A673 (cell line): ENCODE results near the gene MT1H. TPM values are rescaled to one million over a fixed set of nuclear protein-coding genes. Genes with fewer than 3 reads are reported as not detected.

Experiments used
- BruUV-seq: library from RNA; stranded (reverse); fragments of 400-500 nt; replicated peaks from 2 replicates; lab custom pipeline; 2021; lab: Mats Ljungman, UMichigan
- CTCF ChIA-PET: fragments of 300-600 bp; sonication (Branson Sonifier 250); formaldehyde crosslinking; loops from one replicate; lab custom pipeline; 2022; ENCODE audit warnings: antibody characterized with exemption; lab: Charles Lee
- POLR2A ChIA-PET: fragments of 300-600 bp; sonication (Branson Sonifier 250); formaldehyde crosslinking; loops from one replicate; lab custom pipeline; 2022; ENCODE audit warnings: antibody characterized with exemption; ENCODE audit not compliant: low non-redundant PET; lab: Charles Lee
- DNase-seq: peaks from one replicate; pipeline ENCODE4 v3.0.0-alpha.2; 2015; ENCODE audit warnings: low spot score
- H3K27ac ChIP-seq: fragments of 200-600 bp; sonication (generic); 2 replicates; pipeline ENCODE4 v1.5.1; 2016; ENCODE audit warnings: mixed run types, low read depth, mild to moderate bottlenecking, mixed read lengths, antibody characterized with exemption, low read length; ENCODE audit not compliant: poor library complexity, severe bottlenecking
- H3K27me3 ChIP-seq: fragments of 200-600 bp; sonication (generic); replicated peaks from 2 replicates; pipeline ENCODE4 v1.6.1; 2017; ENCODE audit warnings: mixed run types, low read depth, mild to moderate bottlenecking, mixed read lengths, antibody characterized with exemption, low read length; ENCODE audit not compliant: insufficient read depth, poor library complexity
- H3K36me3 ChIP-seq: fragments of 200-600 bp; sonication (generic); 2 replicates; pipeline ENCODE4 v1.6.1; 2016; ENCODE audit warnings: mixed run types, mild to moderate bottlenecking, mixed read lengths, antibody characterized with exemption, low read length; ENCODE audit not compliant: insufficient read depth, poor library complexity, severe bottlenecking
- H3K4me1 ChIP-seq: fragments of 200-600 bp; sonication (generic); 2 replicates; pipeline ENCODE4 v1.6.1; 2017; ENCODE audit warnings: mixed run types, mild to moderate bottlenecking, mixed read lengths, antibody characterized with exemption, low read length; ENCODE audit not compliant: insufficient read depth, poor library complexity, severe bottlenecking
- H3K4me3 ChIP-seq: fragments of 200-600 bp; sonication (generic); 2 replicates; pipeline ENCODE4 v1.5.1; 2016; ENCODE audit warnings: low read depth, mixed run types, mild to moderate bottlenecking, mixed read lengths, low read length; ENCODE audit not compliant: poor library complexity, severe bottlenecking
- H3K9me3 ChIP-seq: fragments of 200-600 bp; sonication (generic); 2 replicates; pipeline ENCODE4 v1.6.1; 2016; ENCODE audit warnings: mixed run types, low read depth, mild to moderate bottlenecking, mixed read lengths, antibody characterized with exemption, low read length; ENCODE audit not compliant: poor library complexity, severe bottlenecking
- EZH2 ChIP-seq: fragments of 200-600 bp; sonication (generic); IDR thresholded peaks from 2 replicates; pipeline ENCODE4 v1.6.1; 2017; ENCODE audit warnings: borderline replicate concordance, low read depth, mild to moderate bottlenecking, mixed read lengths, antibody characterized with exemption, low read length; ENCODE audit not compliant: poor library complexity, severe bottlenecking
- intact Hi-C: fragments of 100-400 bp; cut with micrococcal nuclease; formaldehyde crosslinking; loops from one replicate; pipeline ENCODE4 v1.10.0; 2022; ENCODE audit not compliant: unreplicated experiment
- total RNA-seq: library from RNA; stranded (reverse); gene quantifications from 2 replicates; pipeline ENCODE4 v1.2.3, GENCODE V29; 2021
- TF ChIP-seq, protein P1 (sequence below): fragments of 300-800, 200-600 bp; sonication (generic); conservative IDR thresholded peaks from 2 replicates; pipeline ENCODE4 v1.5.1; 2017; ENCODE audit warnings: low read depth, mild to moderate bottlenecking, antibody characterized with exemption, low read length, moderate library complexity, mixed read lengths

The MT1H gene
- total RNA-seq, 1 experiment from 2014 or later: 2.4 TPM

DNA sequence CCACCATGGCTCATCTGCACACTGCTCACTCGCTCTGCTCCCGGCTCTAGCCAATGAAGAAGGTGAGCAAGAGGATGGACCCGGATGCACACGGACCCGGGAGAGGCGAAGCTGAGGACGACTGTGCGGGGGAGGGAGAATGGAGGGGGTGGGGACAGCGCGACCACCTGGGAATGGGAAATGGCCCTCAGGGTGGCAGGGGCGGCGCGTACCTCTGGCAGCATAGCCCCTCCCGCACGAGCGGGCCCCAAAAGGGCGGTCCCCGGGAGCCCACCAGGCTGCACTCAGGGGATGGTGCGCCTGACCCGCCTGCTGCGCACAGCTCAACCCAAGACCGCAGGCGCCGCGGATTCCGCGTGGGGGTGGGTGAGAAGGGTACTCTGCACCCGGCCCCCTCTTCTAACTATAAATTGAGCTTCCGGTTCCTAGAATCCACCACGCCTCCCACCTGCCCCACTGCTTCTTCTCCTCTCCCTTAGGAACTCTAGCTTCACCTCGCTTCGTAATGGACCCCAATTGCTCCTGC is 6.1 kb downstream of the MT1H start:
- H3K9me3 ChIP-seq: no peaks in the 10 kb centered on the region
- H3K36me3 ChIP-seq: no peaks in the 10 kb centered on the region
- ChIA-PET POLR2A (no interaction called here), CTCF (no interaction called here)
- no peak overlapping the region for H3K4me3 ChIP-seq
- TF ChIP-seq, protein P1, sequence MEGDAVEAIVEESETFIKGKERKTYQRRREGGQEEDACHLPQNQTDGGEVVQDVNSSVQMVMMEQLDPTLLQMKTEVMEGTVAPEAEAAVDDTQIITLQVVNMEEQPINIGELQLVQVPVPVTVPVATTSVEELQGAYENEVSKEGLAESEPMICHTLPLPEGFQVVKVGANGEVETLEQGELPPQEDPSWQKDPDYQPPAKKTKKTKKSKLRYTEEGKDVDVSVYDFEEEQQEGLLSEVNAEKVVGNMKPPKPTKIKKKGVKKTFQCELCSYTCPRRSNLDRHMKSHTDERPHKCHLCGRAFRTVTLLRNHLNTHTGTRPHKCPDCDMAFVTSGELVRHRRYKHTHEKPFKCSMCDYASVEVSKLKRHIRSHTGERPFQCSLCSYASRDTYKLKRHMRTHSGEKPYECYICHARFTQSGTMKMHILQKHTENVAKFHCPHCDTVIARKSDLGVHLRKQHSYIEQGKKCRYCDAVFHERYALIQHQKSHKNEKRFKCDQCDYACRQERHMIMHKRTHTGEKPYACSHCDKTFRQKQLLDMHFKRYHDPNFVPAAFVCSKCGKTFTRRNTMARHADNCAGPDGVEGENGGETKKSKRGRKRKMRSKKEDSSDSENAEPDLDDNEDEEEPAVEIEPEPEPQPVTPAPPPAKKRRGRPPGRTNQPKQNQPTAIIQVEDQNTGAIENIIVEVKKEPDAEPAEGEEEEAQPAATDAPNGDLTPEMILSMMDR: no peak
- TF ChIP-seq EZH2: no peak
- intact Hi-C loops: no loop called here
- no TSS peak for BruUV-seq
- H3K4me1 ChIP-seq: no peaks in the 10 kb centered on the region
- H3K27ac ChIP-seq: no peak overlapping the region
- DNase-seq: no peak
- no peaks in the 10 kb centered on the region for H3K27me3 ChIP-seq

DNA sequence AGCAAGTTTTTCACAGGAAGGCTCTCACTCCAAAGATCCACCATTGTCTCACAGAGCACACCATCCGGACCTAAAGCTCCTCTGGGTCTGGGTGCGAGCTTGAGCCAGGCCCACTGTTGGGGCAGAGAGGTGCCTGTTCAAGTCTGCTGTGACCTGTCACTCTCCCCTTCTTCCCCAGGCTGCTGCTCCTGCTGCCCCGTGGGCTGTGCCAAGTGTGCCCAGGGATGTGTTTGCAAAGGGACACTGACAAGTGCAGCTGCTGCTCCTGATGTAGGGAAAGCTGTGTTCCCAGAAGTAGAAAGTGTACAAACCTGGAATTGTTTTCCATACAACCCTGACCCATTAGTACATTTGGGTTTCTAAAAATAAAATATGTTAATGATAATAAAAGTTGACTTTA is 7.9 kb downstream of the MT1H start:
- no peak overlapping the region for H3K27ac ChIP-seq
- H3K36me3 ChIP-seq: no peaks in the 10 kb centered on the region
- no peaks in the 10 kb centered on the region for H3K9me3 ChIP-seq
- ChIA-PET CTCF (no interaction called here), POLR2A (no interaction called here)
- H3K4me3 ChIP-seq: no peak overlapping the region
- TF ChIP-seq EZH2: no peak
- TF ChIP-seq, protein P1: no peak
- no peaks in the 10 kb centered on the region for H3K27me3 ChIP-seq
- DNase-seq: no peak
- H3K4me1 ChIP-seq: no peaks in the 10 kb centered on the region
- intact Hi-C loops: no loop called here
- no TSS peak for BruUV-seq

DNA sequence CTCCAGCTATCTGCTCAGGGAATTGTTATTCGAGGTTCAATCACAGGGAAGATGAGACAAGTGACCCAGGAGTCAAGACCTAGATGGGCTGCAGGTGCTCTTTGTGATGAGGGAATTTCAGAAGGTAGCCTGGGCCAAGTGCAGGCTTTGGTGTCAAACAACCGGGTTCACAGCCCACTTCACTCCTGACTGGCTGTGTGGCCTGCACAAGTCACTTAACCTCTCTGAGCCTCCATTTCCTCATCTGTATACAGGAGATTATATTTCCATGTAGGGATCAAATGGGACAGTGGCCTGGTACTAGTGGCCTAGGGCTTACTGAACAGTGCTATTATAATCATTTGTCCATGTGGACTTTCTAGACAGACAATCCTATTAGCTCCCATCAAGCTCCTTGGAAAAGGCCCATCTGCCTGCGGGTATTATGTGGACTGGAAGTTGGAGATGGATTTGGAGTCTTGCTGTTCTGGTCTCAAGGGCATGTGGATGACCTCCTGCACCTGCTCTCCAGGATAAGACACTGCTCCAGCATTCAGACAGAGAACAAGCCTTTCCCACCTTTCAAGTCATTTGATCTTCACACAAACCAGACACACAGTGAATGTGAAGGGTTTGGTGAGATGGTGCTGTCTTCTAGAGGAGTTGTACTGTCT is 9.6 kb downstream of the MT1H start:
- BruUV-seq: no TSS peak
- no peak for DNase-seq
- Histone ChIP-seq H3K27me3 (no peaks in the 10 kb centered on the region), H3K4me3 (no peak overlapping the region), H3K27ac (no peak overlapping the region), H3K9me3 (no peaks in the 10 kb centered on the region), H3K36me3 (no peaks in the 10 kb centered on the region), H3K4me1 (no peaks in the 10 kb centered on the region)
- POLR2A ChIA-PET: no interaction called here
- intact Hi-C loops: no loop called here
- TF ChIP-seq EZH2: no peak
- TF ChIP-seq, protein P1: no peak
- CTCF ChIA-PET: no interaction called here
